ENCODE measurements around the gene NRXN3. TPM values are rescaled to one million over a fixed set of nuclear protein-coding genes. Genes with fewer than 3 reads are reported as not detected.

Gene NRXN3
- total and polyA plus RNA-seq, 8 donors = 0.29 to 41.1 (median 9.1) TPM

GRCh38 chr14:78399316-78399889, 229.2 kb downstream of the NRXN3 start:
- H3K4me1 ChIP-seq = no peaks in the 10 kb centered on the region
- 56 to 62% (median 59%) methylated on average over 3 of the region's 3 CpGs for whole genome bisulfite sequencing, 5 donors
- TF ChIP-seq POLR2A (IDR thresholded peaks at IDR 0.05) (no peak), POLR2AphosphoS5 (IDR thresholded peaks at IDR 0.05) (no peak), CTCF (IDR thresholded peaks at IDR 0.05) (no peak), EP300 (IDR thresholded peaks at IDR 0.05) (no peak)
- DNase-seq = peak in 1 of 2 donors; percentile 50
- H3K4me3 ChIP-seq = no peak overlapping the region
- no peaks in the 10 kb centered on the region for H3K9me3 ChIP-seq
- H3K27me3 ChIP-seq = peaks cover 0 to 15% (median 9%) of the 10 kb centered on the region in 3 donors
- intact Hi-C loops (cut with DNase I; ENCODE audit: low total_unique reads) = no loop called here
- H3K36me3 ChIP-seq = no peaks in the 10 kb centered on the region
- no peak overlapping the region for H3K27ac ChIP-seq

- Histone ChIP-seq H3K27me3 (peaks cover 0 to 15% (median 9%) of the 10 kb centered on the region in 3 donors), H3K36me3 (no peaks in the 10 kb centered on the region), H3K4me1 (no peaks in the 10 kb centered on the region), H3K9me3 (no peaks in the 10 kb centered on the region), H3K27ac (no peak overlapping the region), H3K4me3 (no peak overlapping the region)
- WGBS, 5 donors = 72 to 85% (median 75%) methylated on average over 3 of the region's 3 CpGs
- DNase-seq = no peak
- TF ChIP-seq EP300 (IDR thresholded peaks at IDR 0.05) = no peak
- TF ChIP-seq POLR2AphosphoS5 (IDR thresholded peaks at IDR 0.05) = no peak
- TF ChIP-seq POLR2A (IDR thresholded peaks at IDR 0.05) = no peak
- no peak for TF ChIP-seq CTCF (IDR thresholded peaks at IDR 0.05)
- intact Hi-C loops (cut with DNase I; ENCODE audit: low total_unique reads) = no loop called here
These were observed 231.7 kb downstream of the NRXN3 start for GRCh38 chr14:78401866-78402265.

GRCh38 chr14:78403278-78403815, 233.2 kb downstream of the NRXN3 start:
- Histone ChIP-seq H3K4me3 (no peak overlapping the region), H3K9me3 (no peaks in the 10 kb centered on the region), H3K4me1 (no peaks in the 10 kb centered on the region), H3K27me3 (peaks cover 0 to 10% (median 9%) of the 10 kb centered on the region in 3 donors), H3K27ac (no peak overlapping the region), H3K36me3 (no peaks in the 10 kb centered on the region)
- DNase-seq = no peak
- no peak for TF ChIP-seq CTCF (IDR thresholded peaks at IDR 0.05)
- no peak for TF ChIP-seq POLR2A (IDR thresholded peaks at IDR 0.05)
- no peak for TF ChIP-seq EP300 (IDR thresholded peaks at IDR 0.05)
- no peak for TF ChIP-seq POLR2AphosphoS5 (IDR thresholded peaks at IDR 0.05)
- intact Hi-C loops (cut with DNase I; ENCODE audit: low total_unique reads) = no loop called here
- WGBS, 5 donors = 22 to 28% (median 25%) methylated on average over 8 of the region's 8 CpGs

- DNase-seq = peak in 1 of 2 donors; percentile 2
- 53 to 74% (median 62%) methylated on average over 5 to 6 of the region's 6 CpGs for WGBS, 5 donors
- H3K9me3 ChIP-seq = no peaks in the 10 kb centered on the region
These were observed 235.1 kb downstream of the NRXN3 start for GRCh38 chr14:78405079-78405856.

More at GRCh38 chr14:78405079-78405856, 235.1 kb downstream of the NRXN3 start:
- intact Hi-C loops (cut with DNase I; ENCODE audit: low total_unique reads) = no loop called here
- TF ChIP-seq POLR2A (IDR thresholded peaks at IDR 0.05) (no peak), CTCF (IDR thresholded peaks at IDR 0.05) (no peak), POLR2AphosphoS5 (IDR thresholded peaks at IDR 0.05) (no peak), EP300 (IDR thresholded peaks at IDR 0.05) (no peak)
- H3K27me3 ChIP-seq = peaks cover 0 to 10% (median 9%) of the 10 kb centered on the region in 3 donors
- no peaks in the 10 kb centered on the region for H3K36me3 ChIP-seq
- H3K27ac ChIP-seq = no peak overlapping the region
- no peak overlapping the region for H3K4me3 ChIP-seq
- H3K4me1 ChIP-seq = no peaks in the 10 kb centered on the region

Data from stomach (tissue), 9 donors.